Lung microvascular endothelial cell (primary cell): ENCODE results near the gene CLDN15. TPM values are rescaled to one million over a fixed set of nuclear protein-coding genes. Genes with fewer than 3 reads are reported as not detected.
"Not testable (repeated sequence)": the region's sequence is repeated elsewhere in the genome, so short reads cannot be mapped to it uniquely, and the experiment has no call there.

ENCODE experiments used
- DNase-seq, 2 donors: peaks; one replicate each; pipeline versions ENCODE4 v3.0.0 to v3.0.0-alpha.2; 2010; ENCODE audit warnings: low read depth in 2 of 2
- total RNA-seq: library from RNA; depleted of rRNA; stranded (reverse); fragments of >200 nt; gene quantifications from 2 replicates; pipeline ENCODE4 v1.2.1, GENCODE V29; 2014

The CLDN15 gene
- total RNA-seq, 1 donor from 2014 or later = 3.2 TPM

- DNase-seq = no peak
These were observed 37.1 kb downstream of the CLDN15 start for GRCh38 chr7:101200504-101200861.

GRCh38 chr7:101199522-101199921 is 38.1 kb downstream of the CLDN15 start:
- not testable (repeated sequence) for DNase-seq

GRCh38 chr7:101198476-101198875 is 39.1 kb downstream of the CLDN15 start:
- no peak for DNase-seq

- no peak for DNase-seq
These were observed 39.6 kb downstream of the CLDN15 start for GRCh38 chr7:101197991-101198390.

- DNase-seq = no peak
These were observed 41.7 kb downstream of the CLDN15 start for GRCh38 chr7:101195884-101196283.

- no peak for DNase-seq
These were observed 48.5 kb downstream of the CLDN15 start for GRCh38 chr7:101189109-101189508.

GRCh38 chr7:101186844-101187428 is 50.7 kb downstream of the CLDN15 start:
- DNase-seq = no peak

- no peak for DNase-seq
These were observed 51.4 kb downstream of the CLDN15 start for GRCh38 chr7:101186194-101186593.

GRCh38 chr7:101185258-101185839 is 52.3 kb downstream of the CLDN15 start:
- no peak for DNase-seq

Other genes with a start within 250 kb of the CLDN15 start
- not detected in 2 replicates for gene MUC17, start 217.7 kb downstream of the CLDN15 start, total RNA-seq
- 9.2 and 18.3 TPM in 2 replicates for gene TRIM56, start 152.3 kb downstream of the CLDN15 start, total RNA-seq
- gene SERPINE1, start 110.7 kb downstream of the CLDN15 start, total RNA-seq = 68.3 and 170 TPM in 2 replicates
- 110 and 155 TPM in 2 replicates for gene AP1S1, start 83.3 kb downstream of the CLDN15 start, total RNA-seq
- not detected in 2 replicates for gene VGF, start 72.2 kb downstream of the CLDN15 start, total RNA-seq
- not detected in 2 replicates for gene NAT16, start 57.5 kb downstream of the CLDN15 start, total RNA-seq
- gene MOGAT3, start 36.8 kb downstream of the CLDN15 start, total RNA-seq = not detected in 2 replicates
- 34.4 and 38.3 TPM in 2 replicates for gene PLOD3, start 20.2 kb downstream of the CLDN15 start, total RNA-seq
- gene ZNHIT1, start 19.6 kb downstream of the CLDN15 start, total RNA-seq = 74.6 and 82.6 TPM in 2 replicates
- gene FIS1, start 7.3 kb upstream of the CLDN15 start, total RNA-seq = 151 and 158 TPM in 2 replicates
- 9.5 and 10.0 TPM in 2 replicates for gene IFT22, start 84.0 kb upstream of the CLDN15 start, total RNA-seq
- gene COL26A1, start 125.1 kb upstream of the CLDN15 start, total RNA-seq = under 0.01 TPM in 1 of 2 replicates, not detected in the other